ENCODE data around the gene DMBX1. TPM values are rescaled to one million over a fixed set of nuclear protein-coding genes. Genes with fewer than 3 reads are reported as not detected.

DMBX1 gene
- total and polyA plus RNA-seq, 10 donors = not detected

- H3K9me3 ChIP-seq = no peaks in the 10 kb centered on the region
- no peak for DNase-seq
- H3K27me3 ChIP-seq (replicated peaks in 1 of 7) = peaks cover 0 to 82% (median 25%) of the 10 kb centered on the region in 7 donors
- H3K4me1 ChIP-seq = peaks cover 4 to 20% (median 15%) of the 10 kb centered on the region in 6 donors
- H3K4me3 ChIP-seq = no peak overlapping the region
- TF ChIP-seq POLR2AphosphoS5 (IDR thresholded peaks at IDR 0.05) (no peak), CTCF (IDR thresholded peaks at IDR 0.05 in 8 of 11, conservative IDR thresholded peaks at IDR 0.05 in 3 of 11) (no peak), POLR2A (IDR thresholded peaks at IDR 0.05) (no peak)
- no peaks in the 10 kb centered on the region for H3K36me3 ChIP-seq
- 53 to 73% (median 58%) methylated on average over 4 of the region's 4 CpGs for WGBS, 5 donors
- intact Hi-C loops (cut with DNase I; ENCODE audit: low total_unique reads) = no loop called here
- no peak overlapping the region for H3K27ac ChIP-seq
These were observed 19.8 kb upstream of the DMBX1 start for GRCh38 chr1:46469881-46470280.

- Histone ChIP-seq H3K27me3 (replicated peaks in 1 of 7) (peaks cover 0 to 77% (median 11%) of the 10 kb centered on the region in 7 donors), H3K9me3 (no peaks in the 10 kb centered on the region), H3K4me3 (no peak overlapping the region), H3K27ac (no peak overlapping the region), H3K36me3 (no peaks in the 10 kb centered on the region), H3K4me1 (peaks cover 2 to 13% (median 4%) of the 10 kb centered on the region in 6 donors)
- 47 to 69% (median 56%) methylated on average over 7 of the region's 7 CpGs for WGBS, 5 donors
- TF ChIP-seq POLR2AphosphoS5 (IDR thresholded peaks at IDR 0.05) = no peak
- no peak for TF ChIP-seq CTCF (IDR thresholded peaks at IDR 0.05 in 8 of 11, conservative IDR thresholded peaks at IDR 0.05 in 3 of 11)
- DNase-seq = no peak
- intact Hi-C loops (cut with DNase I; ENCODE audit: low total_unique reads) = no loop called here
These were observed 17.7 kb upstream of the DMBX1 start for GRCh38 chr1:46471848-46472492.

GRCh38 chr1:46472498-46473181, 17.0 kb upstream of the DMBX1 start:
- Histone ChIP-seq H3K27me3 (replicated peaks in 1 of 7) (peaks cover 0 to 77% (median 5%) of the 10 kb centered on the region in 7 donors), H3K9me3 (no peaks in the 10 kb centered on the region), H3K4me1 (peaks cover 0 to 12% (median 0%) of the 10 kb centered on the region in 6 donors), H3K4me3 (no peak overlapping the region), H3K27ac (no peak overlapping the region), H3K36me3 (no peaks in the 10 kb centered on the region)
- intact Hi-C loops (cut with DNase I; ENCODE audit: low total_unique reads) = no loop called here
- 60 to 79% (median 64%) methylated on average over 7 of the region's 7 CpGs for WGBS, 5 donors
- TF ChIP-seq CTCF (IDR thresholded peaks at IDR 0.05 in 8 of 11, conservative IDR thresholded peaks at IDR 0.05 in 3 of 11) = no peak
- no peak for TF ChIP-seq POLR2A (IDR thresholded peaks at IDR 0.05)
- no peak for TF ChIP-seq POLR2AphosphoS5 (IDR thresholded peaks at IDR 0.05)
- DNase-seq = no peak

GRCh38 chr1:46473991-46474390, 15.6 kb upstream of the DMBX1 start:
- intact Hi-C loops (cut with DNase I; ENCODE audit: low total_unique reads) = no loop called here
- no peaks in the 10 kb centered on the region for H3K36me3 ChIP-seq
- DNase-seq = no peak
- H3K4me3 ChIP-seq = no peak overlapping the region
- WGBS, 5 donors = 42 to 60% (median 50%) methylated on average over 4 of the region's 4 CpGs
- no peak overlapping the region for H3K27ac ChIP-seq
- no peaks in the 10 kb centered on the region for H3K9me3 ChIP-seq
- H3K27me3 ChIP-seq (replicated peaks in 1 of 7) = peaks cover 0 to 77% (median 6%) of the 10 kb centered on the region in 7 donors
- TF ChIP-seq POLR2A (IDR thresholded peaks at IDR 0.05) (no peak), POLR2AphosphoS5 (IDR thresholded peaks at IDR 0.05) (no peak), CTCF (IDR thresholded peaks at IDR 0.05 in 8 of 11, conservative IDR thresholded peaks at IDR 0.05 in 3 of 11) (no peak)
- H3K4me1 ChIP-seq = peaks cover 0 to 12% (median 0%) of the 10 kb centered on the region in 6 donors
